Measurements from ENCODE around the gene M1AP.

Gene M1AP

DNA sequence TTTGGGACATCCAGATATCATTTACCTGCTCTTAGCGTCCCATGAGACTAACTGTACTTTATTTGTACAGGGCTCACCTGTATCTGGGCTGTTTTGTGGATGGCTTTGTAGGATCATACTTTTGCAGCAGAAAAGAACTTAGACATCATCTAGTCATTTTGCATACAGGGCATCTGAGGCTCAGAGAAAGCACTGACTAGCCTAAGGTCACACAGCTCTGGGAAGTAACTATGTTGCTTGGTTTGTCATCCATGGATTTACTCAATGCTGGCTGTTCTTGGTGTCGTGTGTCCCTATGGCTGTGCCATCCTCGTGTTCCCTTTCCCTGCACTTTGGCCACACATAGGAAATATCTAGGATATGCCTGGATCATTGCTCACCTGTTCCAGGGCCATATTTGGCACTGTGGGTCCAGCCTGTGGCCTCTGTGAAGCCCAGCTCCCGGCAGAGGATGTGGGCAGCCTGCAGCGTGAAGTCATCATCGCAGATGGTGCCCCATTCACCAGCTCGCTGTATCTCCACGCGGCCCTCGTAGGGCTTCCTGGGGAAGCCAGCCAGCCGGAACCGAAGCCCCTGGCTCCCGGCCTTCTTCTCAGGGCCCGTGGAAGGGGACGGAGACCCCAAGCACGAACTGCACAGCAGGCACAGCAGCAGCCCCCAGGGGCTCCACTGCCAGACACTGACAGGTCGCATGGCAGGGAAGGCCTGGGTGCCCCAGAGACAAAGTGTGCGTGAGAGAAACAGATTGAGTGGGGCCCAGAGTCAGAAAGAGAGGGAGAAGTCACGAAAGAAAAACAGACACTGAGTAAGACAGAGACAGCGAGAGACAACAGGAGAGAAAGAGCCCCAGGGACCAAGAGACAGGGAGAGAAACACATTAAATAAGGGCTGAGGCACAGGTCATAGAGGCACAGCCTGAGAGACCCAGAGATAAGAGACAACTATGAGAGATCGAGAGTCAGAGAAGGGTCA lies 95.9 kb downstream of the M1AP start:
- Histone ChIP-seq H3K4me2 (ENCODE audit: insufficient read depth, low read length) (no peak overlapping the region), H3K79me2 (ENCODE audit: insufficient read depth, low read length) (peaks cover 13% of the 10 kb centered on the region), H3K9me3 (ENCODE audit: insufficient read depth, low read length, severe bottlenecking) (no peaks in the 10 kb centered on the region), H3K27ac (ENCODE audit: low read length) (no peak overlapping the region), H2AFZ (ENCODE audit: low read depth, low read length) (no peak overlapping the region), H3K9ac (ENCODE audit: low read depth, low read length) (no peak overlapping the region), H3K36me3 (ENCODE audit: insufficient read depth, low read length) (peaks cover 11% of the 10 kb centered on the region), H3K4me3 (ENCODE audit: low read depth in 1 of 2, low read length in 2 of 2) (no peak overlapping the region), H3K27me3 (ENCODE audit: insufficient read depth, low read length, poor library complexity) (no peaks in the 10 kb centered on the region), H3K4me1 (ENCODE audit: insufficient read depth, low read length) (peaks cover 22% of the 10 kb centered on the region), H4K20me1 (ENCODE audit: insufficient read depth, low read length) (peaks cover 14% of the 10 kb centered on the region; the same call in 1 of the 2 replicates)
- TF ChIP-seq EZH2 (IDR thresholded peaks at IDR 0.05; ENCODE audit: borderline replicate concordance, low read depth, low read length, severe bottlenecking): no peak
- TF ChIP-seq, protein P1, sequence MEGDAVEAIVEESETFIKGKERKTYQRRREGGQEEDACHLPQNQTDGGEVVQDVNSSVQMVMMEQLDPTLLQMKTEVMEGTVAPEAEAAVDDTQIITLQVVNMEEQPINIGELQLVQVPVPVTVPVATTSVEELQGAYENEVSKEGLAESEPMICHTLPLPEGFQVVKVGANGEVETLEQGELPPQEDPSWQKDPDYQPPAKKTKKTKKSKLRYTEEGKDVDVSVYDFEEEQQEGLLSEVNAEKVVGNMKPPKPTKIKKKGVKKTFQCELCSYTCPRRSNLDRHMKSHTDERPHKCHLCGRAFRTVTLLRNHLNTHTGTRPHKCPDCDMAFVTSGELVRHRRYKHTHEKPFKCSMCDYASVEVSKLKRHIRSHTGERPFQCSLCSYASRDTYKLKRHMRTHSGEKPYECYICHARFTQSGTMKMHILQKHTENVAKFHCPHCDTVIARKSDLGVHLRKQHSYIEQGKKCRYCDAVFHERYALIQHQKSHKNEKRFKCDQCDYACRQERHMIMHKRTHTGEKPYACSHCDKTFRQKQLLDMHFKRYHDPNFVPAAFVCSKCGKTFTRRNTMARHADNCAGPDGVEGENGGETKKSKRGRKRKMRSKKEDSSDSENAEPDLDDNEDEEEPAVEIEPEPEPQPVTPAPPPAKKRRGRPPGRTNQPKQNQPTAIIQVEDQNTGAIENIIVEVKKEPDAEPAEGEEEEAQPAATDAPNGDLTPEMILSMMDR (IDR thresholded peaks at IDR 0.05; ENCODE audit: borderline replicate concordance, extremely low read depth, low read length, poor library complexity, severe bottlenecking): no peak
- ATAC-seq (ENCODE audit: insufficient read depth, low read depth) (no peak), DNase-seq (no peak)

DNA sequence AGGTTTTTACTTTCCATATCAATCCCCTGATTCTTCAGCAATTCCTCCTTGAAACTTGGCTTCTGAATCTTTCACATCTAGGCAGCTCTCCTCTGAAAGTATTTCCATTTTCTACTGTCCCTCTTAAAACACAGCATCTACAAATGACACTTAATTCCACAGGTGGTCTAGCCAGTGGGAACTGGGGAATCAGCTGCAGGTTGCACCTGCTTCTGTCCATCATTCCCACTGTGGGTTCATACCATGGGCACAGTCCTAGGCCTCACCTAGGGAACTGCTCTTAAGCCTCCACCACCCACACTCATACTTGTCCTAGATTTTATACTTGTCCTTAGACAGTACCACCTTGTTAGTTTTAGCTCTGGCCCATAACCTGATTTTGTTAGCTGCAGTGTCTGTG lies 96.6 kb downstream of the M1AP start:
- Histone ChIP-seq H3K27me3 (ENCODE audit: insufficient read depth, low read length, poor library complexity) (no peaks in the 10 kb centered on the region), H3K4me3 (ENCODE audit: low read depth in 1 of 2, low read length in 2 of 2) (no peak overlapping the region), H2AFZ (ENCODE audit: low read depth, low read length) (no peak overlapping the region)

DNA sequence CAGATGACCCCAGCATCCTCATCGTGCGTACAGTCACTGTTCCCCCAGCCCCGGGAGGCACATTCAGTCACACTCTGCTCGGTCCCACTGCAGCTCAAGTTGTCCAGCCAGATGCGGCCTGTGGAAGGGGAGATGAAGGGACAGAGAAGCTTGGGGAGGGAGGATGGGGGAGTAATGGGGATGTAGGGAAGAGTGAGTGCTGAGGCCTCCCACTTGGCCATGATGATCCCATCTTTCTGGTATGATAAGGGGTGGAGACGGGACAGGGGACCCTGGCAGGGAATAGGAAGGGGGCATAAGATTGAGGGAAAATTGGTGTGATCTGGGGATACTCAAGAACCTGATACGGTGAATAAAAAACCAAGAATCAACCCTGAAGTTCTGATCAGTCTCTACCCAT lies 97.9 kb downstream of the M1AP start:
- DNase-seq (no peak), ATAC-seq (ENCODE audit: insufficient read depth, low read depth) (no peak)
- H3K9me3 ChIP-seq (ENCODE audit: insufficient read depth, low read length, severe bottlenecking): no peaks in the 10 kb centered on the region
- no peaks in the 10 kb centered on the region for H3K27me3 ChIP-seq (ENCODE audit: insufficient read depth, low read length, poor library complexity)
- H3K27ac ChIP-seq (ENCODE audit: low read length): no peak overlapping the region
- H2AFZ ChIP-seq (ENCODE audit: low read depth, low read length): no peak overlapping the region
- peaks cover 12% of the 10 kb centered on the region for H3K4me1 ChIP-seq (ENCODE audit: insufficient read depth, low read length)
- H3K79me2 ChIP-seq (ENCODE audit: insufficient read depth, low read length): peaks cover 7% of the 10 kb centered on the region
- no peak overlapping the region for H3K4me3 ChIP-seq (ENCODE audit: low read depth in 1 of 2, low read length in 2 of 2)
- no peak overlapping the region for H3K4me2 ChIP-seq (ENCODE audit: insufficient read depth, low read length)
- no peaks in the 10 kb centered on the region for H3K36me3 ChIP-seq (ENCODE audit: insufficient read depth, low read length)
- H4K20me1 ChIP-seq (ENCODE audit: insufficient read depth, low read length): 0 out of 2 replicates have a peak, but pooled peaks cover under 1% of the 10 kb centered on the region
- H3K9ac ChIP-seq (ENCODE audit: low read depth, low read length): no peak overlapping the region
- TF ChIP-seq, protein P1 (IDR thresholded peaks at IDR 0.05; ENCODE audit: borderline replicate concordance, extremely low read depth, low read length, poor library complexity, severe bottlenecking): no peak
- TF ChIP-seq EZH2 (IDR thresholded peaks at IDR 0.05; ENCODE audit: borderline replicate concordance, low read depth, low read length, severe bottlenecking): no peak

More for the DNA sequence above, 96.6 kb downstream of the M1AP start:
- Histone ChIP-seq H3K36me3 (ENCODE audit: insufficient read depth, low read length) (peaks cover 6% of the 10 kb centered on the region), H3K9ac (ENCODE audit: low read depth, low read length) (no peak overlapping the region), H3K79me2 (ENCODE audit: insufficient read depth, low read length) (peaks cover 13% of the 10 kb centered on the region), H4K20me1 (ENCODE audit: insufficient read depth, low read length) (peaks cover 14% of the 10 kb centered on the region; the same call in 1 of the 2 replicates), H3K4me1 (ENCODE audit: insufficient read depth, low read length) (peaks cover 22% of the 10 kb centered on the region), H3K4me2 (ENCODE audit: insufficient read depth, low read length) (no peak overlapping the region), H3K9me3 (ENCODE audit: insufficient read depth, low read length, severe bottlenecking) (no peaks in the 10 kb centered on the region), H3K27ac (ENCODE audit: low read length) (no peak overlapping the region)
- DNase-seq (no peak), ATAC-seq (ENCODE audit: insufficient read depth, low read depth) (no peak)
- TF ChIP-seq, protein P1 (IDR thresholded peaks at IDR 0.05; ENCODE audit: borderline replicate concordance, extremely low read depth, low read length, poor library complexity, severe bottlenecking): no peak
- TF ChIP-seq EZH2 (IDR thresholded peaks at IDR 0.05; ENCODE audit: borderline replicate concordance, low read depth, low read length, severe bottlenecking): no peak

All from DND-41 (cell line).